Measurements from ENCODE around the gene OTOP2.
"Not testable (repeated sequence)": the region's sequence is repeated elsewhere in the genome, so short reads cannot be mapped to it uniquely, and the experiment has no call there.

OTOP2 gene

DNA sequence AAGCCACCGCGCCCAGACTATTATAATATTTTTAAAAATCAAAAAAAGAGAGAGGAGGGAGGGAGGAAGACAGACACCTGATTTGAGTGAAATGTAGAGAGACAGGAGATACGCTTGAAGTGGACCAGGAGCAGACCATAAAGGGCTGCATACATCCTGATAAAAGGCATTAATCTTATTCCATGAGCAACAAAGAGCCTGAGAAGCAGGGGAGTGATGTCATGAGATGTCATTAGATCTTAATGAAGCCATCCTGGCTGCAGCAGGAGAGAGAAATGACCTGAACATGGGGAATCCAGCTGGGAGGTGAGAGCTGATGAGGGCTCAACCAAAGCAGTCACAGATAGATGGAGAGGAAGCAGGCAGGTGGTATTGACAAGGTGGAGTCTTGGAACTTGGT, 53.7 kb downstream of the OTOP2 start:
- no peak for DNase-seq

DNA sequence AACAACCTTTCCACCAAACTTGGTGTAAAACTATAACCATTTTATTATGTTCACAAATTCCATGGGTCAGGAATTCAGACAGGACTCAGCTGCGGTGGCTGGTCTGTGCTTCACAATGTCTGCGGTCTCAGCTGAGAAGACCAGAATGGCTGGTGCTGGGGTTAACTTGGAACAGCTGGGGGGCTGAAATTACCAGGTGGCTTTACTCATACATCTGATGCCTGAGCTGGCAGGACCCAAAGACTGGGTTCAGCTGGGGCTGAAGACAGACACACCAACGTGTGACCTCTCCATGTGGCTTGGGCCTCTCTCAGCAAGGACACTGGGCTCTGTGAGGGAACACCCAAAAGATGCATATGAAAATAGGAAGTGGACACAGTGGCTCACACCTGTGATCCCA, 54.2 kb downstream of the OTOP2 start:
- DNase-seq, result no peak

- no peak for DNase-seq
Observed at GRCh38 chr17:74979408-74980146, 55.5 kb downstream of the OTOP2 start.

- DNase-seq, result no peak
Observed at GRCh38 chr17:74981318-74981978, 57.4 kb downstream of the OTOP2 start.

DNA sequence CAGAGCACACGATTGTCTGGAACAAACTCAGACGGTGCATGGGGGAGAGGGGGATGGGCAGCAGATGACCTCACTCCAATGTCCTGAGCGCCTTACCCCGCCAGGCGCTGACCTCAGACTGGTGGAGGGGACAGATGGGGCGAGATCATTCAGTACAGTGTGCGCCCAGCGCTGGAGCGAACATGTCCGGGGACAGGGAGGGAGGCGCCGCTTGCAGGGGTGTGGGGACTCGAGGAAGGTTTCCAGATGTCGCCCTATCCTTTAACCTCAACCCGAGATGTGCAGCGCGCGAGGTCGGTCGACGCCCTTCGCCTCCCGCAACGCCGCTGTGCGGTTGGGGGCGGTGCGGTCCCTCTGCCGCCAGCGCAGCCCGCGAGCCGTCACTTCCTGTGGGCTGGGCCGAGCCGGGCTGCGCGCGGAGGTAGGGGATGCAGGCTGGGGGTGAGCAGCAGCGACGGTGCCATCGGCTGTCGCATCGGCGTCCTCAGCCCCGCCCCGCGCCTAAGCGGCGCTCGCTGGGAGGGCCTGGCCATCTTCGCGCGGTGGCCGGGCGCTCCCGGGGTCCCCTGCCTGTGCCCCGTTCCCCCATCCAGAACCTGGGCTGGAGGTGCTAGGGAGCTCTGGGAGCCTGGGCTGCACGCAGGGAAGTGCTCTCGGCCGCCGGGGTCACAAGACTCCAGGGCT, 58.0 kb downstream of the OTOP2 start:
- DNase-seq, result no peak

GRCh38 chr17:74982663-74983313, 58.7 kb downstream of the OTOP2 start:
- not testable (repeated sequence) for DNase-seq

Measured in GF-D8 (cell line).